Measurements from ENCODE around the gene CTAG2.
"Not testable (repeated sequence)": the region's sequence is repeated elsewhere in the genome, so short reads cannot be mapped to it uniquely, and the experiment has no call there.

DNA sequence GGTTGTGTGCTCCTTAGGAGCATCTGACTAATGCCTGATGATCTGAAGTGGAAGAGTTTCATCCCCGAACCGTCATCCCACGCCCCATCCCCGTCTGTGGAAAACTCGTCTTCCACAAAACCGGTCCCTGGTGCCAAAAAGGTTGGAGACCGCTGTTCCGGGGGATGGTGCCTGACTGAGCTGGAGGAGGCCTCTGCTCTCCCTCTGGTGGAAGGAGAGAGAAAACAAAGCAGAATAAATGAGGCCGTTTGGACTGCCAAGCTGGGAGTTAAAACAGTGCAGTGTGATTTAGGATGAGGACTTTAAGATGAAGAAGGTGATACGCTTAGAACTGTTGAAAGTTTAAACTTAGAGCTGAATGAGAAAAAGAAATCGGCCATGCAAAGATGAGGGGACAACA lies 19.7 kb downstream of the CTAG2 start:
- not testable (repeated sequence) for TF ChIP-seq FOS (IDR thresholded peaks at IDR 0.05; ENCODE audit: borderline replicate concordance, insufficient read depth, low read length); MYC (IDR thresholded peaks at IDR 0.05; ENCODE audit: low read depth, low read length)
- TF ChIP-seq, protein P1, sequence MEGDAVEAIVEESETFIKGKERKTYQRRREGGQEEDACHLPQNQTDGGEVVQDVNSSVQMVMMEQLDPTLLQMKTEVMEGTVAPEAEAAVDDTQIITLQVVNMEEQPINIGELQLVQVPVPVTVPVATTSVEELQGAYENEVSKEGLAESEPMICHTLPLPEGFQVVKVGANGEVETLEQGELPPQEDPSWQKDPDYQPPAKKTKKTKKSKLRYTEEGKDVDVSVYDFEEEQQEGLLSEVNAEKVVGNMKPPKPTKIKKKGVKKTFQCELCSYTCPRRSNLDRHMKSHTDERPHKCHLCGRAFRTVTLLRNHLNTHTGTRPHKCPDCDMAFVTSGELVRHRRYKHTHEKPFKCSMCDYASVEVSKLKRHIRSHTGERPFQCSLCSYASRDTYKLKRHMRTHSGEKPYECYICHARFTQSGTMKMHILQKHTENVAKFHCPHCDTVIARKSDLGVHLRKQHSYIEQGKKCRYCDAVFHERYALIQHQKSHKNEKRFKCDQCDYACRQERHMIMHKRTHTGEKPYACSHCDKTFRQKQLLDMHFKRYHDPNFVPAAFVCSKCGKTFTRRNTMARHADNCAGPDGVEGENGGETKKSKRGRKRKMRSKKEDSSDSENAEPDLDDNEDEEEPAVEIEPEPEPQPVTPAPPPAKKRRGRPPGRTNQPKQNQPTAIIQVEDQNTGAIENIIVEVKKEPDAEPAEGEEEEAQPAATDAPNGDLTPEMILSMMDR (IDR thresholded peaks at IDR 0.05; ENCODE audit: extremely low read depth in 1 of 2, insufficient read depth in 1 of 2, low read depth in 1 of 2, low read length in 2 of 2): not testable (repeated sequence)
